Right lobe of liver (tissue), 6 donors: ENCODE data around the gene EREG. TPM values are rescaled to one million over a fixed set of nuclear protein-coding genes. Genes with fewer than 3 reads are reported as not detected.

Experiments
- ATAC-seq, 4 donors: fragments of 200-7000 bp; cut with Tn5 transposase; one replicate each; pipeline ENCODE4 v1.9.1; 2020; ENCODE audit warnings: mild to moderate bottlenecking in 4 of 4, moderate library complexity in 4 of 4
- DNase-seq, 3 donors: peaks; one replicate each; pipeline ENCODE4 v3.0.0-alpha.2; 2020
- H3K27ac ChIP-seq, 3 donors: fragments of 200-600 bp; one replicate each; pipeline ENCODE4 v1.8.0; 2022
- H3K27me3 ChIP-seq, 2 donors: fragments of 200-600 bp; one replicate each; pipeline ENCODE4 v1.8.0; 2022
- H3K36me3 ChIP-seq, 4 donors: fragments of 200-600 bp; sonication (generic) in 1 of 4; one replicate each; pipeline versions ENCODE4 v1.5.1 to v1.8.0; 2017 to 2022; ENCODE audit warnings: control low read depth in 1 of 4
- H3K4me1 ChIP-seq, 4 donors: fragments of 200-600 bp; sonication (generic) in 1 of 4; one replicate each; pipeline versions ENCODE4 v1.5.1 to v1.8.0; 2017 to 2022; ENCODE audit warnings: control low read depth in 1 of 4
- H3K4me3 ChIP-seq, 3 donors: fragments of 200-600 bp; one replicate each; pipeline ENCODE4 v1.8.0; 2022
- H3K9me3 ChIP-seq, 4 donors: fragments of 200-600 bp; sonication (generic) in 1 of 4; one replicate each; pipeline versions ENCODE4 v1.5.1 to v1.8.0; 2017 to 2022; ENCODE audit warnings: control low read depth in 1 of 4
- CTCF ChIP-seq, 4 donors: fragments of 200-600 bp in 3 of 4; fragments of 450-650 bp in 1 of 4; IDR thresholded peaks; one replicate each; pipeline versions ENCODE4 v1.5.1 to v1.8.0; 2016 to 2022; ENCODE audit warnings: antibody characterized with exemption in 4 of 4, mild to moderate bottlenecking in 2 of 4
- POLR2A ChIP-seq: fragments of 450-650 bp; IDR thresholded peaks from one replicate; pipeline ENCODE4 v1.6.1; 2017; ENCODE audit warnings: antibody characterized with exemption, mild to moderate bottlenecking
- WGBS: methylation state at CpG from one replicate; pipeline ENCODE4 v1.1.6; 2018; ENCODE audit warnings: low coverage, low lambda C conversion rate; ENCODE audit not compliant: insufficient coverage; ENCODE audit errors: missing lambda C conversion rate; 5-methylcytosine and 5-hydroxymethylcytosine counted together
- intact Hi-C, 2 donors: fragments of 100-400 bp; cut with DNase I; formaldehyde crosslinking; loops; one replicate each; pipeline versions ENCODE4 v1.11.2 to v1.14.1; 2022
- total RNA-seq, 6 experiments: library from RNA; depleted of rRNA in 2 of 6; stranded (reverse); fragments of >200 nt in 2 of 6; fragmentation: NEBNext Ultra II Directional in 3 of 6; extraction: Animal tissue kit (Norgen Biotek cat#: 25700) in 3 of 6; gene quantifications; one replicate each; pipeline versions ENCODE4 v1.1.0 to v1.2.4, GENCODE V29; 2016 to 2023
- donor health status: DM: no; HTN: yes; CAD: no.
- donor health status: DM: no; HTN: no; CAD: no.
- donor health status: DM: no; HTN: no; CAD: no.
- donor health status: DM: no; HTN: yes; CAD: no.
- donor health status: DM: no; HTN: yes; CAD: no.

The EREG gene
- total RNA-seq, 6 experiments from 2014 or later, result 0.11 to 0.50 TPM; not detected in 4

GRCh38 chr4:74424111-74424510 is 59.2 kb downstream of the EREG start:
- H3K36me3 ChIP-seq, result no peaks in the 10 kb centered on the region

GRCh38 chr4:74426101-74426500 is 61.2 kb downstream of the EREG start:
- no peaks in the 10 kb centered on the region for H3K36me3 ChIP-seq
- TF ChIP-seq POLR2A, result no peak
- TF ChIP-seq CTCF (IDR thresholded peaks at IDR 0.05), result no peak
- WGBS, result 44% methylated on average over 1 of the region's 1 CpG
- DNase-seq (no peak), ATAC-seq (no peak)
- intact Hi-C loops, result no loop called here
- no peaks in the 10 kb centered on the region for H3K4me1 ChIP-seq
- no peaks in the 10 kb centered on the region for H3K27me3 ChIP-seq
- H3K4me3 ChIP-seq, result no peak overlapping the region
- H3K27ac ChIP-seq, result no peak overlapping the region
- no peaks in the 10 kb centered on the region for H3K9me3 ChIP-seq

More at GRCh38 chr4:74424111-74424510, 59.2 kb downstream of the EREG start:
- DNase-seq, result no peak
- 82% methylated on average over 2 of the region's 2 CpGs for WGBS
- Histone ChIP-seq H3K9me3 (no peaks in the 10 kb centered on the region), H3K4me3 (no peak overlapping the region), H3K27me3 (no peaks in the 10 kb centered on the region), H3K4me1 (no peaks in the 10 kb centered on the region), H3K27ac (no peak overlapping the region)
- TF ChIP-seq CTCF (IDR thresholded peaks at IDR 0.05), result no peak
- no peak for TF ChIP-seq POLR2A
- intact Hi-C loops, result no loop called here
- no peak for ATAC-seq

GRCh38 chr4:74428276-74428675 is 63.3 kb downstream of the EREG start:
- Histone ChIP-seq H3K9me3 (no peaks in the 10 kb centered on the region), H3K36me3 (no peaks in the 10 kb centered on the region), H3K27me3 (no peaks in the 10 kb centered on the region), H3K4me3 (no peak overlapping the region), H3K4me1 (no peaks in the 10 kb centered on the region), H3K27ac (no peak overlapping the region)
- no peak for DNase-seq
- intact Hi-C loops, result no loop called here
- no peak for TF ChIP-seq POLR2A
- TF ChIP-seq CTCF (IDR thresholded peaks at IDR 0.05), result no peak
- no peak for ATAC-seq

- Histone ChIP-seq H3K4me3 (no peak overlapping the region), H3K36me3 (no peaks in the 10 kb centered on the region), H3K9me3 (no peaks in the 10 kb centered on the region), H3K27me3 (no peaks in the 10 kb centered on the region), H3K27ac (no peak overlapping the region), H3K4me1 (no peaks in the 10 kb centered on the region)
- intact Hi-C loops, result no loop called here
- TF ChIP-seq POLR2A, result no peak
- no peak for TF ChIP-seq CTCF (IDR thresholded peaks at IDR 0.05)
- no peak for DNase-seq
- no peak for ATAC-seq
- 65% methylated on average over 11 of the region's 11 CpGs for WGBS
Measured at GRCh38 chr4:74431113-74431826, 66.3 kb downstream of the EREG start.

GRCh38 chr4:74433043-74433442 is 68.1 kb downstream of the EREG start:
- no peak for TF ChIP-seq CTCF (IDR thresholded peaks at IDR 0.05)
- no peak for TF ChIP-seq POLR2A
- WGBS, result 54% methylated on average over 2 of the region's 2 CpGs

More at GRCh38 chr4:74433043-74433442, 68.1 kb downstream of the EREG start:
- H3K4me1 ChIP-seq, result no peaks in the 10 kb centered on the region
- intact Hi-C loops, result no loop called here
- no peaks in the 10 kb centered on the region for H3K36me3 ChIP-seq
- no peaks in the 10 kb centered on the region for H3K27me3 ChIP-seq
- H3K4me3 ChIP-seq, result no peak overlapping the region
- H3K9me3 ChIP-seq, result no peaks in the 10 kb centered on the region
- ATAC-seq (no peak), DNase-seq (no peak)
- no peak overlapping the region for H3K27ac ChIP-seq
